Measurements from ENCODE around the gene CRPPA.
"Not testable (repeated sequence)": the region's sequence is repeated elsewhere in the genome, so short reads cannot be mapped to it uniquely, and the experiment has no call there.

The CRPPA gene

DNA sequence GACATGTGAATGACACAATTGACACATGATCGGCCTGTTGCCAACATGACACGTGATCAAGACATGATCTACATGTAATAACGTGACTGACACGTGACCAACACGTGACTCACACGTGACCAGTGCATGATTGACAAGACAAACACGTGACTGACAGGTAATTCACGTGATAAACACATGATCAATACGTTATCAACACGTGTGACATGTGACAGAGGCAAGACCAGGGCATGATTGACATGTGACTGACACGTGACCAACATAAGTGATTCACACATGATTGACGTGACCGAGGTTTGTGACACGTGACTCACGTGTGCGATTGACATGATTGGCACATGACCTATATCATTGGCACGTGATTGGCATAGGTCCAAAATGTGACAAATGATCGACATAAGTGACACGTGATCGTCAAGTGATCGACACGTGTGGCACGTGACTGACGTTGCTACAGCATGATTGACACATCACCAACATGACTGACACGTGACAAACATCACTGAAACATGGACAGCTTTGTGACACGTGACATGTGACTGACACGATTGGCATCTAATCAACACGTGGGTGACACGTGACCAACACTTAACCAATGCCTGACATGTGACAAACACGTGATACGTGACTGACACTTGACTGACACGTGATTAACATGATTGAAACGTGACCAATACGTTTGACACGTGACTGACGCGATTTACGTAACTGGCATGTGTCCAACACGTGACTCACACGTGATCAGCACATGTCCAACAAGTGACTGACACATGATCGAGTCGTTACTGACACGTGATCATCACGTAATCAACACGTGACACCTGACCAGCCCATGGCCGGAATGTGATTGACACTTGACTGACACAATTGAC lies 23.0 kb downstream of the CRPPA start:
- in situ Hi-C loops (cut with HindIII; ENCODE audit: low sequenced_read_pairs), result no loop called here

GRCh38 chr7:16397501-16398145 lies 23.7 kb downstream of the CRPPA start:
- in situ Hi-C loops (cut with HindIII; ENCODE audit: low sequenced_read_pairs), result no loop called here

- in situ Hi-C loops (cut with HindIII; ENCODE audit: low sequenced_read_pairs), result no loop called here
Observed at GRCh38 chr7:16396766-16397500, 24.4 kb downstream of the CRPPA start.

DNA sequence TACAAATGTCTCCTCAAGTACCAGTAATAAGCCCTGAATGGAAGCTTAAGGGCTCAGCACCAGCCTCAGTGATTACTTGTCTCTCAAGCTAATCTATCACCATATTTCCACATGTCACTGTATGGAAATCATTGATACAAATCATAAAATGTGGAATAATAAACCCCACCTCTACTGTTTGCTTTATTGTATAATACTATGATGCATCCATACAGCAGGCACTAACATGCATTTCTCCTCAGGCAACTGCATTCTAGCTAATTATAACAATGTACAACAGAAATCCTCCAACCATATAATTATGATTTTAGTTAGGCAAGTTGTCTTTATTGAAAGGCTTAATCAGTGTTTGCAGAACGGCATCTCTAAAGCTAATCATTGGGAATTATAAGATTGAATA lies 26.2 kb downstream of the CRPPA start:
- in situ Hi-C loops (cut with HindIII; ENCODE audit: low sequenced_read_pairs), result no loop called here

- in situ Hi-C loops (cut with HindIII; ENCODE audit: low sequenced_read_pairs), result no loop called here
Observed at GRCh38 chr7:16393862-16394422, 27.4 kb downstream of the CRPPA start.

DNA sequence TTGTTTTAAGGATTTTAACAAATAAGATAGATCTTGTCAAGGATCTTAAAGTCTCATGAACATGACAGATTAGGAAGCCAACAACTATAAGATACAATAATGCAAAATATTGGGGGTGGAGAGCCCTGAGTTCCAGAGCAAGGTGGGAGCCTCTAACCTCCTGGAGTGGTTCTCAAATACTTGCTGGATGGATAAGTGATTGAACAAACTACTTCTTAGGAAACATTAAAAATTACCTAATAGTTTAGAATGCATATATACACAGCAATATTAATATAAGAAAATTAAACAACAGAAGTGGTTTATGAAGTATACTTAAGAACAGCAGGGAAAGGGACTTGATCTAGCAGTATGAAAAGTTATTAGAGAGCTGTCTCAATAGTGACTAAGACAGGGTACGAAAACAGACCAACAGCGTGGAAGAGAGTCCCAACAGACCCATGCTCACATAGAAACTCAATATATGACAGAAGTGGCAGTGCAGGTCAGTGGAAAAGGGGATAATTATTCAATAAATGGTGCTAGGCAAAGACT lies 28.3 kb downstream of the CRPPA start:
- in situ Hi-C loops (cut with HindIII; ENCODE audit: low sequenced_read_pairs), result no loop called here

- in situ Hi-C loops (cut with HindIII; ENCODE audit: low sequenced_read_pairs), result not testable (repeated sequence)
Observed at GRCh38 chr7:16383786-16384185, 37.6 kb downstream of the CRPPA start.

DNA sequence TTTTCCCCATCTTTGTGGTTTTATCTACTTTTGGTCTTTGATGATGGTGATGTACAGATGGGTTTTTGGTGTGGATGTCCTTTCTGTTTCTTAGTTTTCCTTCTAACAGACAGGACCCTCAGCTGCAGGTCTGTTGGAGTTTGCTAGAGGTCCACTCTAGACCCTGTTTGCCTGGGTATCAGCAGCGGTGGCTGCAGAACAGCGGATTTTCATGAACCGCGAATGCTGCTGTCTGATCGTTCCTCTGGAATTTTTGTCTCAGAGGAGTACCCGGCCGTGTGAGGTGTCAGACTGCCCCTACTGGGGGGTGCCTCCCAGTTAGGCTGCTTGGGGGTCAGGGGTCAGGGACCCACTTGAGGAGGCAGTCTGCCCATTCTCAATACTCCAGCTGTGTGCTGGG lies 38.2 kb downstream of the CRPPA start:
- in situ Hi-C loops (cut with HindIII; ENCODE audit: low sequenced_read_pairs), result not testable (repeated sequence)

All from endothelial cell of hepatic sinusoid (primary cell).